Activated CD4-positive, alpha-beta T cell treated with anti-CD3 and anti-CD28 coated beads, Interleukin-2, amount 10 ng/mL, durations not matched to agents 7 days and 5 days (primary cell): ENCODE results near the gene SLC25A34. TPM values are rescaled to one million over a fixed set of nuclear protein-coding genes. Genes with fewer than 3 reads are reported as not detected.
"Not testable (repeated sequence)": the region's sequence is repeated elsewhere in the genome, so short reads cannot be mapped to it uniquely, and the experiment has no call there.

Experiments
- CTCF ChIA-PET: fragments of 350-600 bp; sonication (Branson Sonifier 250); formaldehyde crosslinking; loops from one replicate; lab custom pipeline; 2021; ENCODE audit warnings: antibody characterized with exemption; lab: Charles Lee
- POLR2A ChIA-PET: fragments of 350-600 bp; sonication (Branson Sonifier 250); formaldehyde crosslinking; loops from one replicate; lab custom pipeline; 2021; ENCODE audit warnings: antibody characterized with exemption; lab: Charles Lee
- DNase-seq: peaks from one replicate; pipeline ENCODE4 v3.0.0-alpha.2; 2020
- H3K27ac Mint-ChIP-seq: one replicate; pipeline ENCODE4 v1.8.0; 2021; ENCODE audit warnings: mild to moderate bottlenecking, moderate library complexity, mixed read lengths
- H3K27me3 Mint-ChIP-seq: one replicate; pipeline ENCODE4 v1.8.0; 2021; ENCODE audit warnings: mixed read lengths
- H3K36me3 Mint-ChIP-seq: one replicate; pipeline ENCODE4 v1.8.0; 2021; ENCODE audit warnings: low read depth, mixed read lengths
- H3K4me1 Mint-ChIP-seq: one replicate; pipeline ENCODE4 v1.8.0; 2021; ENCODE audit warnings: mixed read lengths
- H3K4me3 Mint-ChIP-seq: one replicate; pipeline ENCODE4 v1.8.0; 2021; ENCODE audit warnings: mild to moderate bottlenecking, moderate library complexity, mixed read lengths
- H3K9me3 Mint-ChIP-seq: one replicate; pipeline ENCODE4 v1.8.0; 2021; ENCODE audit warnings: mixed read lengths
- total RNA-seq, 2 experiments: library from RNA; stranded (reverse); gene quantifications; one replicate each; pipeline ENCODE4 v1.2.3, GENCODE V29; 2021

Gene SLC25A34
- total RNA-seq: 1 to 10 TPM; 1.8 to 2.2 TPM

GRCh38 chr1:15736038-15736891, at the start of gene SLC25A34:
SLC25A34 (plus strand) TSS chr1:15736258; CDS start chr1:15736486, 228 bp downstream.
- DNase-seq: no peak
- ChIA-PET CTCF (interaction anchor here (0.6 to 1.6 kb wide), 3 partner anchors 12 to 202 kb away, joined by 3 to 4 read pairs (median 3); no protein-coding TSS in a partner anchor), POLR2A (no interaction called here)
- Mint-ChIP-seq H3K9me3 (no peaks in the 10 kb centered on the region), H3K36me3 (peaks cover 7% of the 10 kb centered on the region), H3K27ac (peak within 1 kb of the TSS; percentile 61), H3K4me1 (peaks cover 2% of the 10 kb centered on the region), H3K4me3 (no peak within 1 kb of the TSS), H3K27me3 (no peaks in the 10 kb centered on the region)

GRCh38 chr1:15687446-15687845, 48.6 kb upstream of the SLC25A34 start:
- Mint-ChIP-seq H3K27ac (peak overlapping the region; percentile 6), H3K36me3 (peaks cover 14% of the 10 kb centered on the region), H3K4me3 (no peak overlapping the region), H3K9me3 (no peaks in the 10 kb centered on the region), H3K4me1 (peaks cover 40% of the 10 kb centered on the region), H3K27me3 (no peaks in the 10 kb centered on the region)
- ChIA-PET CTCF (interaction anchor here (0.7 kb wide), 2 partner anchors 45 to 53 kb away, joined by 4 to 5 read pairs; no protein-coding TSS in a partner anchor), POLR2A (no interaction called here)
- no peak for DNase-seq

GRCh38 chr1:15690317-15690716, 45.7 kb upstream of the SLC25A34 start:
- ChIA-PET CTCF (interaction anchor here (0.6 to 1.6 kb wide), 2 partner anchors 13 to 82 kb away, joined by 3 to 4 read pairs; no protein-coding TSS in a partner anchor), POLR2A (no interaction called here)
- no peaks in the 10 kb centered on the region for H3K27me3 Mint-ChIP-seq
- H3K4me3 Mint-ChIP-seq: no peak overlapping the region
- DNase-seq: no peak
- H3K4me1 Mint-ChIP-seq: peaks cover 39% of the 10 kb centered on the region
- no peaks in the 10 kb centered on the region for H3K9me3 Mint-ChIP-seq
- H3K27ac Mint-ChIP-seq: no peak overlapping the region
- peaks cover 23% of the 10 kb centered on the region for H3K36me3 Mint-ChIP-seq

GRCh38 chr1:15691434-15692032, 44.5 kb upstream of the SLC25A34 start:
- ChIA-PET CTCF (interaction anchor here (0.6 to 1.6 kb wide), 3 partner anchors 12 to 388 kb away, joined by 3 to 4 read pairs (median 3); no protein-coding TSS in a partner anchor), POLR2A (no interaction called here)
- Mint-ChIP-seq H3K27ac (no peak overlapping the region), H3K4me1 (peaks cover 32% of the 10 kb centered on the region), H3K9me3 (no peaks in the 10 kb centered on the region), H3K36me3 (peaks cover 24% of the 10 kb centered on the region), H3K27me3 (no peaks in the 10 kb centered on the region), H3K4me3 (no peak overlapping the region)
- no peak for DNase-seq

- H3K27me3 Mint-ChIP-seq: no peaks in the 10 kb centered on the region
- H3K27ac Mint-ChIP-seq: peak overlapping the region; percentile 56
- DNase-seq: no peak
- no peak overlapping the region for H3K4me3 Mint-ChIP-seq
- POLR2A ChIA-PET: no interaction called here
- H3K4me1 Mint-ChIP-seq: peaks cover 34% of the 10 kb centered on the region
- H3K36me3 Mint-ChIP-seq: peaks cover 27% of the 10 kb centered on the region
- CTCF ChIA-PET: interaction anchor here (0.6 to 1.6 kb wide), 3 partner anchors 12 to 387 kb away, joined by 3 to 4 read pairs (median 3); no protein-coding TSS in a partner anchor
- no peaks in the 10 kb centered on the region for H3K9me3 Mint-ChIP-seq
These were observed 43.9 kb upstream of the SLC25A34 start for GRCh38 chr1:15692121-15692682.

- DNase-seq: no peak
- Mint-ChIP-seq H3K36me3 (peaks cover 21% of the 10 kb centered on the region), H3K27me3 (no peaks in the 10 kb centered on the region), H3K27ac (no peak overlapping the region), H3K4me1 (peaks cover 33% of the 10 kb centered on the region), H3K9me3 (no peaks in the 10 kb centered on the region), H3K4me3 (no peak overlapping the region)
- ChIA-PET CTCF (interaction anchor here (0.8 kb wide), 2 partner anchors 9 to 366 kb away, joined by 3 to 5 read pairs; no protein-coding TSS in a partner anchor), POLR2A (no interaction called here)
These were observed 42.7 kb upstream of the SLC25A34 start for GRCh38 chr1:15693371-15693770.

GRCh38 chr1:15696956-15697521, 39.0 kb upstream of the SLC25A34 start:
- H3K27me3 Mint-ChIP-seq: no peaks in the 10 kb centered on the region
- H3K36me3 Mint-ChIP-seq: peaks cover 20% of the 10 kb centered on the region
- CTCF ChIA-PET: interaction anchor here (0.6 to 2.0 kb wide), 7 partner anchors 12 to 611 kb away, joined by 3 to 7 read pairs (median 5); no protein-coding TSS in a partner anchor
- peak overlapping the region; percentile 97 for H3K27ac Mint-ChIP-seq
- peak overlapping the region; percentile 72 for H3K4me3 Mint-ChIP-seq
- no peaks in the 10 kb centered on the region for H3K9me3 Mint-ChIP-seq
- DNase-seq: peak; percentile 67
- peaks cover 35% of the 10 kb centered on the region for H3K4me1 Mint-ChIP-seq
- POLR2A ChIA-PET: interaction anchor here (0.8 to 2.0 kb wide), 2 partner anchors 12 to 18 kb away, joined by 5 to 9 read pairs; partner anchors contain the start of gene PLEKHM2

GRCh38 chr1:15698201-15698600, 37.9 kb upstream of the SLC25A34 start:
- Mint-ChIP-seq H3K4me3 (peak overlapping the region; percentile 27), H3K27me3 (no peaks in the 10 kb centered on the region), H3K36me3 (peaks cover 20% of the 10 kb centered on the region), H3K27ac (peak overlapping the region; percentile 72), H3K9me3 (no peaks in the 10 kb centered on the region), H3K4me1 (peaks cover 35% of the 10 kb centered on the region)
- POLR2A ChIA-PET: interaction anchor here (2.0 kb wide), 1 partner anchor 13 kb away, joined by 9 read pairs; the partner anchor contains the start of gene PLEKHM2
- DNase-seq: no peak
- CTCF ChIA-PET: interaction anchor here (1.5 kb wide), 1 partner anchor 33 kb away, joined by 5 read pairs; no protein-coding TSS in a partner anchor

GRCh38 chr1:15699321-15699720, 36.7 kb upstream of the SLC25A34 start:
- POLR2A ChIA-PET, H3K9me3 Mint-ChIP-seq, H3K4me3 Mint-ChIP-seq, H3K27ac Mint-ChIP-seq, H3K27me3 Mint-ChIP-seq, DNase-seq, CTCF ChIA-PET: not testable (repeated sequence)
- Mint-ChIP-seq H3K4me1 (peaks cover 34% of the 10 kb centered on the region), H3K36me3 (peaks cover 19% of the 10 kb centered on the region)

GRCh38 chr1:15700508-15700907, 35.5 kb upstream of the SLC25A34 start:
- Mint-ChIP-seq H3K27ac (peak overlapping the region; percentile 33), H3K4me3 (no peak overlapping the region), H3K36me3 (peaks cover 13% of the 10 kb centered on the region), H3K4me1 (peaks cover 27% of the 10 kb centered on the region), H3K27me3 (no peaks in the 10 kb centered on the region), H3K9me3 (no peaks in the 10 kb centered on the region)
- POLR2A ChIA-PET: no interaction called here
- CTCF ChIA-PET: interaction anchor here (0.7 to 1.6 kb wide), 2 partner anchors 17 to 62 kb away, joined by 4 to 6 read pairs; no protein-coding TSS in a partner anchor
- no peak for DNase-seq

GRCh38 chr1:15701784-15702183, 34.3 kb upstream of the SLC25A34 start:
- H3K27me3 Mint-ChIP-seq: no peaks in the 10 kb centered on the region
- CTCF ChIA-PET: interaction anchor here (0.7 to 1.6 kb wide), 2 partner anchors 16 to 148 kb away, joined by 3 to 4 read pairs; no protein-coding TSS in a partner anchor
- no peak overlapping the region for H3K27ac Mint-ChIP-seq
- DNase-seq: no peak
- no peak overlapping the region for H3K4me3 Mint-ChIP-seq
- peaks cover 23% of the 10 kb centered on the region for H3K4me1 Mint-ChIP-seq
- H3K9me3 Mint-ChIP-seq: no peaks in the 10 kb centered on the region
- H3K36me3 Mint-ChIP-seq: peaks cover 13% of the 10 kb centered on the region
- POLR2A ChIA-PET: interaction anchor here (0.6 kb wide), 1 partner anchor 26 kb away, joined by 3 read pairs; no protein-coding TSS in a partner anchor
